ENCODE results near the gene RGS4.
"Not testable (repeated sequence)": the region's sequence is repeated elsewhere in the genome, so short reads cannot be mapped to it uniquely, and the experiment has no call there.

The RGS4 gene

DNA sequence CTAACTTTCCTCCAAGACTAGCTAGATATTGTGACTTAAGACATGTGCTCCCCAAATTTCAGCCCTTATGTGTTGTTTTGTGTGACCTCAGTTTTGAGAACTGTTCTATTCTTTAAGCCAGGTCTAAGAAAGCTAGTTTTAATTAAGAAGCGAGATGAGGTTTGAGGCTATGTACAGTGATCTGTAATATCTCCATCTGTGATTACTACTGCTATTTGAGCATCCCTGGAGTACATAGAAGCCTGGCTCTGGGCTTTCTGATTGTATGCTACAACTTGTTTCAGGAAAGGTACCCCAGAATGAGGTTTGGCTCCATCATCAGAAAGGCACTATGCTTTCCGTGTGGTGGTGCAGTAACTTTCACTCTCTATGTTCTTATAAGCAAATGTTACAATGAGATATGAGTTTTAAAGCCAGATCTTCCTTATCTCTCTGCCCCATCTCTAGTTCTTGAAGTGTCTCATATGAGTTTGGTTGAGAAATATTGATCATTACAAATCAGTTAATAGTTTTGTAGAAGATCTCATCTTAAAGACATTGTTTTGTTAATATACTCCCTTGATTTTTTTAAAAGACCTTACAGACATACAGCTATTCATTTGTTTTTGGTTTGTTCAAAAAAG, 605 bp downstream of the RGS4 start:
- DNase-seq = no peak

- peak; percentile 47 to 84 for DNase-seq
These were observed 2.5 kb downstream of the RGS4 start for GRCh38 chr1:163071405-163072255.

DNA sequence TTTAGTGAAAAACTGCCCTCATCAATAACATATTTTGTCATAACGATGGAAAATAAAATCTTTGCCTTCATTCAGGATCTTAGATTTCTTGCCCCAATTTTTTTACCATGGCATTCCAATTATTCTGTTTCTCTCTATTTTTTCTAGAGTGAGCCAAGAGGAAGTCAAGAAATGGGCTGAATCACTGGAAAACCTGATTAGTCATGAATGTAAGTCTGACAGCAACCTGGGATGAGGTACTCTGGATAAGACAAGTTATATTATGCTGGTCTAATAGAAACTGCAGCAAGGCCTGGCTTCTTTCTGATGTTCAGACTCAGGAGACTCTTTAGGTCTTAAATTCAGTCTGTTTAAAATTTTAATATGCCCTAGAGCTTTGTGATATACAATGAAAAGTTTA, 3.5 kb downstream of the RGS4 start:
- DNase-seq = no peak

GRCh38 chr1:163074004-163074403, 4.8 kb downstream of the RGS4 start:
- DNase-seq = no peak

- DNase-seq = no peak
These were observed 5.6 kb downstream of the RGS4 start for GRCh38 chr1:163074716-163075284.

DNA sequence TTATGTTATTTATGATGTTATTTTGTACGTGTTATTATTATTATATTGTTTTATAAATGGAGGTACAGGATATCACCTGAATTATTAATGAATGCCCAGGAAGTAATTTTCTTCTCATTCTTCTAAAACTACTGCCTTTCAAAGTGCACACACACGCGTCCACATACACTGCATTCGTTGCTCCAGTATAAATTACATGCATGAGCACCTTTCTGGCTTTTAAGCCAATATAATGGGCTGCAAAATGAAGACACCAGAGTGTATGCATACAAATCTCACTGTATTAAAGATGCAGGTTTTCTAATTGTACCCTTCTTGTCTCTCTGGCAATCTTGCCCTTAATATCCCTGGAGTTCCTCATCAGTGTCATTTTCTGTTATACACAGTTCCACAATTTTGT, 6.9 kb downstream of the RGS4 start:
- no peak for DNase-seq

- no peak for DNase-seq
These were observed 7.3 kb downstream of the RGS4 start for GRCh38 chr1:163076446-163076845.

- DNase-seq = no peak
These were observed 8.0 kb downstream of the RGS4 start for GRCh38 chr1:163076981-163077761.

DNA sequence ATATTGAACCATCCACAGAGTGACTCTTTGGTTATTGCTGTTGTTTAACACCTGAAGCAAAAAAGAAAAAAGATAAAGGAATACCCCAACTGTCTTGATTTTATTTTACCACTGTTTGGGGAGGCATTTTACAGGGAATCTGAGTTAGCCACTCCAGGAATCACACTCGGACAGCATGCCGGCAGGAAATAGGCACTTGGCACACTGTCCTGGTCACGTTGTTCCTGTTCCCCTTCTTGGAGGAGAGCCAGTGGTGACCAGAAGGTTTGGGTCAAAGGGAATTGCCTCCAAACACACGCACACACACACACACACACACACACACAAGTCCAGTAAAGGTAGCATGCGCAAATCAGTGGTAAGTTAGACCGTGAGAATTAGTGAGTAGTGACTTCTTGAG, 13.8 kb downstream of the RGS4 start:
- no peak for DNase-seq

DNA sequence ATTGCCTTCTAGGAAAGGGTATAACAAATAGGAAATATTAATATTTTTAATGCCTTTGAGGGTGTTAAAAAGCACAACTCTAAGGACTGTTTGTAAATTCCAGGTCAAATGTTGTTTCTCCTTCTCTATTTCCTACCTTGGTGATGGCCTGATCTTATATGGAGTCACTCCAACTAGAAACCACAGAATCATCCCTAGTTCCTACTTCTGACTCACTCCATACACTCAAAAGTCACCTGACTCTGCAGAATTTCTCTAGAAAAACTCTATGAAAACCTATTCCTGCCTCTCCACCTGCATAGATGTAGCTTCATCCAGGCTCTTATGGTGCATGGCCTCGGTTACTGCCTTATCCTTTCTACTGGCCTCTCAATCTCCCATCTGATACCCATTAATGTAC, 14.5 kb downstream of the RGS4 start:
- no peak for DNase-seq

GRCh38 chr1:163084330-163084729, 15.2 kb downstream of the RGS4 start:
- no peak for DNase-seq

- no peak for DNase-seq
These were observed 16.1 kb downstream of the RGS4 start for GRCh38 chr1:163085041-163085903.

GRCh38 chr1:163085904-163086268, 16.7 kb downstream of the RGS4 start:
- DNase-seq = no peak

DNA sequence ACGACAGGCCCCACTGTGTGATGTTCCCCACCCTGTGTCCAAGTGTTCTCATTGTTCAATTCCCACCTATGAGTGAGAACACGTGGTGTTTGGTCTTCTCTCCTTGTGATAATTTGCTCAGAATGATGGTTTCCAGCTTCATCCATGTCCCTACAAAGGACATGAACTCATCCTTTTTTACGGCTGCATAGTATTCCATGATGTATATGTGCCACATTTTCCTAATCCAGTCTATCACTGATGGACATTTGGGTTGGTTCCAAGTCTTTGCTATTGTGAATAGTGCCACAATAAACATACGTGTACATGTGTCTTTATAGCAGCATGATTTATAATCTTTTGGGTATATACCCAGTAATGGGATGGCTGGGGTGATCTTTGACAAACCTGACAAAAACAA, 20.0 kb downstream of the RGS4 start:
- DNase-seq = not testable (repeated sequence)

- DNase-seq = no peak
These were observed 21.3 kb downstream of the RGS4 start for GRCh38 chr1:163090321-163090945.

DNA sequence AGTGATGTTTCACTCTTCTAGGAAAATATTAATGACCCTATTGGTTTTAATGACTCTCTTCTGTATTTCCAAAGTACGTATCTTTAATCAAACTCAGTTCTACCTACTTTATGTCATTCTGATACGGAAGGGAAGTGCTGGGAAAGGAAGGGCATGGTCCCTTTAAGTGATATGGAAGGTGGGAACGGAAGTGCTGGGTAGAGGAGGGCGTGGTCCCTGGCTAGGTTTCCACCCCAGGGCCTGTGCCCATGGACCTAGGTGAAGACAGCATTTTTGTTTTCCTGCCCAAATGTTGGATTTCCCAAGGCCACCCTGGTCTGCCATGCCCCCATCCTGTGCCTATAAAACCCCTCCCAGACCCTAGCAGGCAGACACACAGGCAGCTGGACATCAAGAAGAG, 24.0 kb downstream of the RGS4 start:
- DNase-seq = peak in 1 of 2 experiments; percentile 68

- peak; percentile 32 to 75 for DNase-seq
These were observed 24.4 kb downstream of the RGS4 start for GRCh38 chr1:163093579-163093978.

DNA sequence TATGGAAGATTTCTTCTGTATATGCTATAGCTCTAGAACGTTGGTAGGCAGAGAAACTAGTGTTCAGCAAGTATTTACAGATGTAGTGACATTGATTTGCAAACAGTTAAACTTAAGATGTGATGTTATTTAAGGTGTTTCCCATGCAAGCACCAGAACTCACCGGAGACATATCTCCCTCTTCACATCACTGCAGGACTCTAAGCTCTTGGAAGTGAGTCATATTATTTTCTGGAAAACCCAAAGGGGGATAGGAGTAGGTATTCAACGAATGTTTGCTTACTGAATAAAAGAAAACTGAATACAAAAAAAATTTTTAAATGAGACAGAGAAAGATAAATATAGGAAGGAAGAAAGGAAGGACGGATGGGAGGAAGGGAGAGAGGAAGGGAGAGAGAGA, 25.0 kb downstream of the RGS4 start:
- DNase-seq = no peak

DNA sequence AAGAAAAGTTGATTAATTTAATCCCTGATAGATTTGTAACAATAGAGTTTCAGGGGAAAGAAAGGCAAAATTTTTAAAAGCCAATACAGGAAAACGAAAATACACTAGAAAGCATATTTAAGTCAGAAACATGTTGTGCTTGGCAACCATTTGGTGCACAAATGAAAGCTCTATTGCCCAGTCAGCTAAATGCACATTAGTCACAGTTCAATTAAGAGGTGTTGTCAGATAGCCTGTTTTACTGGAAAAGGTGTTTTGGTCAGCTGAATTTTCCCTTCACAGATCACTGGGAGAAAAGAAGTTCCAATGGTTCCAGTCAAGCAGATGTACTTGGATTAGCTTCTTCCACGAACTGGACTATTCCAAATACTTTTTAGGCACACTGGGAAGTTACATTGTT, 25.4 kb downstream of the RGS4 start:
- DNase-seq = peak in 1 of 2 experiments; percentile 26

DNA sequence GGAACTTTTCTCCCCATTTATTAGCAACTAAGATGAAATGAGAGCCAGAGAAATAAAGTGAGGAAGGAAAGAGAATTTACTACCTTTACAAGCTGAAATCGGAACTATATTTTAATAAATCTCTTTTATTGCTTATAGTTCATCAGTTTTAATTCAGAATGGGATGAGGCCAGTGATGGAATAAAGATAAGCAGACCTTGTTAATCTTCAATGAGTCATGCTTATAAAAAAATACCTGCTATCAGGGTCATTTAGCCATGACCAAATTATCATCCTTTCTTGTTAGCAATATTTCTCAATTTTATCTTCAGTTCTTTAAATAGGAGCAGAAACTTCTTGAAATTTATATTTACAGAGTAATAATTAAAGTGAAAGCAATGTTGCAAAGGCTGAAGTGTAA, 26.1 kb downstream of the RGS4 start:
- DNase-seq = no peak

DNA sequence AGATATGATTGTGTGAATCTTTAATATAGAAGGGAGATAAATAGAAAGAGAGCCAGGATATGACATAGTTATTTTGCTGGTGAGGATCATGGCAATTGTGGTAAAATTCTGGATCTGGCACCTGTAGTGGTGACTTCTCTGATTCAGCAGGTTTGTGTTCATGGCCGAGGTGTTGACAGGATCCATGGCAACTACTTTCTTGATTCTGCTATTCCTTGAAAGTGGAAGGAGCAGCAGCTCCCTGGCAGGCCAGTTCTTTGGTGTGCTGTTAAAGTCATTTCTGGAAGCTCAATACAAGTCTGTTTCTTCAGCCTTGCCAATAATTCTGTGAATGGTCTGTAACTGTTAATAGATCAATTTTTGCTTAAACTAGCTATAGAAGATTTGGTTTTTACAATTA, 33.4 kb downstream of the RGS4 start:
- DNase-seq = no peak

All from NCI-H446 (cell line).